GM18868 (cell line): ENCODE measurements around the gene PLGRKT.
"Not testable (repeated sequence)": the region's sequence is repeated elsewhere in the genome, so short reads cannot be mapped to it uniquely, and the experiment has no call there.

Source experiments
- ATAC-seq: cut with Tn5 transposase; IDR thresholded peaks from one replicate; pipeline ENCODE4 v1.9.1; 2021; ENCODE audit warnings: mild to moderate bottlenecking, moderate library complexity; ENCODE audit not compliant: unreplicated experiment

The PLGRKT gene

GRCh38 chr9:5433328-5433727 is 4.4 kb downstream of the PLGRKT start:
- ATAC-seq = not testable (repeated sequence)

GRCh38 chr9:5432890-5433289 is 4.8 kb downstream of the PLGRKT start:
- ATAC-seq = not testable (repeated sequence)

GRCh38 chr9:5430912-5431311 is 6.8 kb downstream of the PLGRKT start:
- ATAC-seq = no peak

- ATAC-seq = no peak
Observed at GRCh38 chr9:5429873-5430564, 7.7 kb downstream of the PLGRKT start.

- no peak for ATAC-seq
Observed at GRCh38 chr9:5428794-5429528, 8.8 kb downstream of the PLGRKT start.

- no peak for ATAC-seq
Observed at GRCh38 chr9:5428172-5428571, 9.6 kb downstream of the PLGRKT start.

DNA sequence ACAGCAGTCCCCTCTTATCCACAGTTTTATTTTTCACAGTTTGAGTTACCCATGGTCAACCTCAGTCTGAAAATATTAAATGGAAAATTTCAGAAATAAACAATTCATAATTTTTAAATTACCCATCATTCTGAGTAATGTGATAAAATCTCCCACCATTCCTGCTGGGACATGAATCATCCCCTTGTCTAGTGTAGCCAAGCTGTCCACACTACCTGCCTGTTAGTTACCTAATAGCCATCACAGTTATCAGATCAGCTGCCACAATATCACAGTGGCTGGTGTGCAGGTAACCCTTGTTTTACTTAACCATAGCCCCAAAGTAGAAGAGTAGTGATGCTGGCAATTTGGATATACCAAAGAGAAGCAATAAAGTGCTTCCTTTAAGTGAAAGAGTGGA is 10.7 kb downstream of the PLGRKT start:
- ATAC-seq = no peak

DNA sequence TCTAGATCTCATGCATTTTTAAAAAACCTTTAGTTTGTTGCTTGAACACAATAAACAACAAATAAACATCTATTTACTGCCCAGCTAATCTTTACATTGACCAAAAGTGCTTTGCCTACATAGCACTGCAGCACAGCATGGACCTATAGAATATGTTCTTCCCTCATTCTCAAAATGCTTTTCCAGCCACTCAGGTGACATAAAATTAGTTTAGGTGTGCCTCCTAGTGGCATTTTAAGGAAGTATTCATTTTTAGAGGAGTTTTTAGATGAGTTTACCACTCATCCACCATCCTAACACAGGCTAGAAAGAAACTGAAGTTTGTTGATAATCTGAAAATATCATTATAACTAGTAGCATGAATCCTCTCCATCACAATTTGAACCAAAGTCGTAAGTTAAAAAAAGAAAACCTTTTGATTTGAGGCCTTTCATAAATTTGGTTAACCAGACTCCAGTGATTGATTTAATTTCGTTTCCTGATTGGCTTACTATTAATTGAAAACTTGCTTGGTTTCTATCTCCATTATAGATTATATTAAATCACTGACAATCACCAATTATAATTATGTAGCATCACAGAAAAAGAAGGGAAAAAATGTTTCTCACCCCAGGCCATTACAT is 12.6 kb downstream of the PLGRKT start:
- ATAC-seq = no peak

DNA sequence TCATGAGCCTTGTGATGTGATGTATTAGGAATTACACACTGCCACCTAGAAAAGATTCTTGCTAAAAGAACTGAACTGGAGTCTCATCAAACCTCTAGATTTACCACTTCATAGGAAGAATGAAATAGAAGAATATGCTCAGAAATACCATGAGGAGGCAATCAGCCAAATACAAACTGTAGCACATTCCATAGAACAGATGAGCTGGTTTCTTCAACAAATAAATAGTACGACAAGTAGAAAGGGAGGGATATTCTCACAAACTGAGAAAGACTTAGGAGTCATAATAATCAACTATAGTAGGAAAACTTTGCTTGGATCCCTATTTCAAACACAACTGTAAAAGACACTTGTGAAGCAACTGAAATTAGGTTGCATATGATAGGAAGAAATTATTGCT is 15.4 kb downstream of the PLGRKT start:
- ATAC-seq = no peak

DNA sequence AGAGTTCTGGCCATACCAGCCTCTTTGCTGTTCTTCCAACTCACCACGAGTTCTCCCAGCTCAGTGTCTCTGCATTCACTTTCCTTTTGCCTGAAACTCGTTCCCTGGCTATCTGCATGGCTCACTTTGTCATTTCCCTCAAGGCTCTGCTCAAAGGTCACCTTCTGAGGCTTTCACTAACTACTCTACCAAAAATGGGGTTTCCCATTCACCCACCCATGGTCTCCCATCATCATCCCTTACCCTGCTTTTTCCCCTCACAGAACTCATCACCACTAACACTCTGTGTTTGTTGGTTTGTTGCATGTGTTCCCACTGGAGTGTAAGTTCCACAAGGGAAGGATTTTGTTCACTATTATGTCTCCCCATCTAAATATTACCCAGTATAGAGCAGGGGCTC is 16.6 kb downstream of the PLGRKT start:
- ATAC-seq = no peak

DNA sequence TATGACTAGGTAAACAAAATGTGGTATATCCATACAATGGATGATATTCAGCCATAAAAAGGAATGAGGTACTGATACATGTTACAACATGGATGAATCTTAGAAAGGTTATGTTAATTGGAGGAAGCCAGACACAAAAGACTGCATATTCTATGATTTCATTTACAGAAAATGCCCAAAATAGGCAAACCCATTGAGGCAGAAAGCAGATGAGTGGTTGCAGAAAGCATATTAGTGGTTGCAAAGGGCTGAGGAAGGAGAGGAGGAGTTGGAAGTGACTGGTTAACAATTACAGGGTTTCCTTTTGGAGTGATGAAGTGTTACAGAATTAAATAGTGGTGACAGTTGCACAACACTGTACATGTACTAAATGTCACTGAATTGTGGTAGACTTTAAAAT is 17.7 kb downstream of the PLGRKT start:
- no peak for ATAC-seq

GRCh38 chr9:5418481-5418880 is 19.2 kb downstream of the PLGRKT start:
- ATAC-seq = no peak

DNA sequence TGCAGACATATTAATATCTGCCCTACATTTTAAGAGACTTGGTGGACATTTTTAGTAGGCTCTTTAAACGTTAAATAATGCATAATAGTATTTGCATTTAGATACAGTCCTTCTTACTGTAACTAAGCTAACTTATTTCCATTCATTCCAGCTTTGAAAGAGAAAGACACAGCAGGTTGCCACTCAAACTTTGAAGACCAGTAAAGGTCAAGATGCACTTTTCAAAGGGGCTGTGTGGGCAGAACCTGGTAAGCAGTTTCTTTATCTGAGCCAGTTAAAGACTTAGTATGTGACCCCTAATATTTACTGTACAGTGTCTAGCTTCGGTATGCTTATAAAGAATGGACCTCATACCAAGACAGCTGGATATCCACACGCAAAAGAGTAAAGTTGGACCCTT is 20.8 kb downstream of the PLGRKT start:
- no peak for ATAC-seq

DNA sequence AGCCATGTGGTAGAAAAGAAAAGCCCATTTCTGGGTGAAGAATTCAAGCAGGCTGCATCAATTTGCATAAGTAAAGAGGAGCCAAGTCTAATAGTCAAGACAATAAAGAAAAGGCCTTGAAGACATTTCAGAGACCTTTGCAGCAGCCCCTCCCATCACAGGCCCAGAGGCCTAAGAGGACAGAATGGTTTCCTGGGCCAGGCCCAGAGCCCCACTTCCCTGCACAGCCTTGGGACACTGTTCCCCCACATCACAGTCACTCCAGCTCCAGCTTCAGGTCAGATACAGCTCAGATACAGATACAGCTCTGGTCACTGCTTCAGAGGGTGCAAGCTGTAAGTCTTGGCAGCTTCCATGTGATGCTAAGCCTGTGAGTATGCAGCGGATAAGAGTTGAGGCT is 29.1 kb downstream of the PLGRKT start:
- ATAC-seq = no peak

- ATAC-seq = no peak
Observed at GRCh38 chr9:5402217-5402616, 35.5 kb downstream of the PLGRKT start.

GRCh38 chr9:5397547-5397946 is 40.2 kb downstream of the PLGRKT start:
- ATAC-seq = not testable (repeated sequence)

DNA sequence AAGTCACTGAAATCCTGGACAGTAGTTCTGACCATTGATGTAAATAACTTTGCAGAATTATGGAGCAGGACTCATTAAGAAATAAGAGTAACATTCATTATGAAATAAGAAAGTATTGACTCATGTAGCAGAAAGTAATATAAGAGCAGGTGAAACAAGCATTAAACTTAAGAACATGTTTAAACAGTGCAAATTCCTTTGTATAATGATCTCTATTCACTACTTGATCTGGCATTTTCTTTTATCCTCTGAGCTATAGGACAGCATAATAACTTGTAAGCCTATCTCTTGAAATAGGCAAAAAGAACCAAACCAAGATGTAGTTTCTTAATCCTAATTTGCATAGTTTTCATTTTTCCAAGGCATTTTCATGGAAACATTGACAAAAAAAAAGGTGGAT is 42.3 kb downstream of the PLGRKT start:
- ATAC-seq = no peak

DNA sequence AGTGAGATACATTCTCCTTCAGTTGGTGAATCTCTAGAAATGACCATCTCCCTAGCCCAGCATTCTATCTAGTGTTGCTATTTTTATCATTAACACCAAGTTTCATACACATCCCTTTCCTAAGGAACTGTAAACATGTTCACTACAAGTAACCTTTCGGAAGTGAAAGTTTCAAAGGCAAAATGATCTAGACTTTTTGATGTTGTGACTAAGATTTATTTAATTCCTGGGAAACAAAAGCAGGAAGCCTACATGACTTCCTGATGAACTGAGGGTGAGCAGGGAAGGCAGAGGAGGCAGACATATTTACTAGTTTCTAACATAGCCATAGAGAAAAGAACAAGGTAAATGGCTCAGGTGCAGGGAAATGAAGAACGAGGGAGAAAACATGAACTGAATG is 43.7 kb downstream of the PLGRKT start:
- ATAC-seq = not testable (repeated sequence)

- no peak for ATAC-seq
Observed at GRCh38 chr9:5393497-5393896, 44.2 kb downstream of the PLGRKT start.

- no peak for ATAC-seq
Observed at GRCh38 chr9:5392285-5392684, 45.4 kb downstream of the PLGRKT start.

GRCh38 chr9:5389109-5389732 is 48.5 kb downstream of the PLGRKT start:
- peak; percentile 92 for ATAC-seq
